Activated T-cell treated with anti-CD3 and anti-CD28 coated beads, Interleukin-2, amount 50 U/mL, for 4 hours (primary cell): ENCODE data around the gene PIEZO2. TPM values are rescaled to one million over a fixed set of nuclear protein-coding genes. Genes with fewer than 3 reads are reported as not detected.

Experiments
- ATAC-seq, 2 donors: fragments of 200-7000 bp; cut with Tn5 transposase; one replicate each; pipeline ENCODE4 v1.10.0; 2021
- DNase-seq: peaks from one replicate; pipeline ENCODE4 v3.0.0-alpha.2; 2020
- H3K27me3 Mint-ChIP-seq: one replicate; pipeline ENCODE4 v1.8.0; 2021; ENCODE audit warnings: low read depth, mixed read lengths
- H3K36me3 Mint-ChIP-seq: one replicate; pipeline ENCODE4 v1.8.0; 2022; ENCODE audit warnings: mixed read lengths; ENCODE audit not compliant: insufficient read depth
- H3K4me1 Mint-ChIP-seq: one replicate; pipeline ENCODE4 v1.8.0; 2021; ENCODE audit warnings: low read depth, mixed read lengths
- H3K4me3 Mint-ChIP-seq: one replicate; pipeline ENCODE4 v1.8.0; 2021; ENCODE audit warnings: mild to moderate bottlenecking, moderate library complexity, mixed read lengths
- H3K9me3 Mint-ChIP-seq: one replicate; pipeline ENCODE4 v1.8.0; 2021; ENCODE audit warnings: mixed read lengths
- total RNA-seq, 3 donors: library from RNA; stranded (reverse); gene quantifications; one replicate each; pipeline ENCODE4 v1.2.1, GENCODE V29; 2021

PIEZO2 gene
- total RNA-seq, 3 donors from 2014 or later = 0.05 to 0.35 (median 0.18) TPM

- no peaks in the 10 kb centered on the region for H3K36me3 Mint-ChIP-seq
- H3K9me3 Mint-ChIP-seq = no peaks in the 10 kb centered on the region
- no peak for DNase-seq
- H3K4me1 Mint-ChIP-seq = no peaks in the 10 kb centered on the region
- no peak for ATAC-seq
- no peak overlapping the region for H3K4me3 Mint-ChIP-seq
- H3K27me3 Mint-ChIP-seq = peaks cover 2% of the 10 kb centered on the region
Observed at GRCh38 chr18:10814336-10814735, 335.0 kb downstream of the PIEZO2 start.

GRCh38 chr18:10805587-10806118, 343.7 kb downstream of the PIEZO2 start:
- ATAC-seq (no peak), DNase-seq (no peak)
- Mint-ChIP-seq H3K4me1 (no peaks in the 10 kb centered on the region), H3K9me3 (no peaks in the 10 kb centered on the region), H3K4me3 (no peak overlapping the region), H3K36me3 (no peaks in the 10 kb centered on the region), H3K27me3 (no peaks in the 10 kb centered on the region)

DNA sequence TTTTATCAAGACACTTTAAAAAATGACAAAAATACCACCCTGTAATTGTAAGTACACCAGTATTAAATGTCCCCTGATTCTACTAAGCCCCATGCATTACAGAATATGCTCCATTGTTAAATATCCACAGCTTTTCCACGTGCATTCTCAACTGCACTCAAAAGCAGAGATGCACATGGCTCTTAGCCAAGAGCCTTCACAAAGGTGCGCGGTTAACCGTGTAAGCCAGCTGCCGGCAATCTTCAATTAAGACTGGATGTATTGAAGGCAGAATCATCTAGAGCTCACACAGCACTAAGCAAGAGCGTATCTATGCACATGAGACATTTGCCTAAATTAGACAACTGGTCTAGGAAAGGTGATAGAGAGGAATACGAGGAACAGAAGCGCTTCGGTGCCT, 345.2 kb downstream of the PIEZO2 start:
- Mint-ChIP-seq H3K4me3 (no peak overlapping the region), H3K36me3 (no peaks in the 10 kb centered on the region), H3K9me3 (no peaks in the 10 kb centered on the region), H3K27me3 (no peaks in the 10 kb centered on the region), H3K4me1 (no peaks in the 10 kb centered on the region)
- DNase-seq (no peak), ATAC-seq (no peak)

DNA sequence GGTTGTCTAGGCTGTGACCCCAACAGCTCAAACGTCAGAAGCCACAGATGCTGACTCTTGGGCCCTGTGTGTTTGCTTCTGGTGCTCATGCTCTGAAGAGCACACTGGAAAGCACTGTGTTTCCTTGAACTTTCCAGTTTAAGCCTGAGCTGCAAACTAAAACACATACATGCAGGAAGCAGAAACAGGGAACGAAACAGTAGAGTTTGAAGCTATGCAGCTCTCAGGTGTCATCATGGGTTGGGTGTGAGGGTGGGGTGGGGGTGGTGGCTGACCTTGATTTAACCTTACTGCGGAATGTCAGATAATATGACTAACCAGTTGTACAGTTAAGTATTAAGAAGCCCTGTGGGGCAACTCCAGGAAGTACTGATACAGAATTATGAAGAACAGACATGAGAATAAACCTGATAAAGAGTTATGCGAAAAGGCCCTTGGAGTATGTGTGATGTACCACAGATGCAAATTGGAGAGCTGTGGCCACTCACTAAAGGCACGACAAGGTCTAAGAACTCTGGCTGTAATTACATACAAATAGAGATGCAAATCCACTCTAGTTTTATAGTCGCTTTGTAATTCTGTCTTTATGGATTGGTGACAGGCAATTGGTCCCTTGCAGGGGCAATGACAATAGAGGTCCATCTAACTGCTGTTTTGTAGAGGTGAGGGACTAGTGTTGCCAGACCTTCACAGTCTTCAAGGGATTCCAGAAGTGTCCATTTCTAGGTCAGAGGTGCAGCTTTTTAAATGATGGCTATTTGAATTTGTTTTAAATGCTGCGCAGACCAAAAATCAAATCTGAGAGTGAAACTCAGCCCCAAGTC, 350.4 kb downstream of the PIEZO2 start:
- Mint-ChIP-seq H3K9me3 (no peaks in the 10 kb centered on the region), H3K36me3 (no peaks in the 10 kb centered on the region), H3K4me1 (no peaks in the 10 kb centered on the region), H3K27me3 (peaks cover 8% of the 10 kb centered on the region), H3K4me3 (no peak overlapping the region)
- no peak for DNase-seq
- ATAC-seq = no peak

GRCh38 chr18:10797896-10798295, 351.5 kb downstream of the PIEZO2 start:
- H3K9me3 Mint-ChIP-seq = no peaks in the 10 kb centered on the region
- H3K36me3 Mint-ChIP-seq = no peaks in the 10 kb centered on the region
- no peaks in the 10 kb centered on the region for H3K4me1 Mint-ChIP-seq
- DNase-seq (no peak), ATAC-seq (no peak)
- H3K4me3 Mint-ChIP-seq = no peak overlapping the region
- peaks cover 12% of the 10 kb centered on the region for H3K27me3 Mint-ChIP-seq

DNA sequence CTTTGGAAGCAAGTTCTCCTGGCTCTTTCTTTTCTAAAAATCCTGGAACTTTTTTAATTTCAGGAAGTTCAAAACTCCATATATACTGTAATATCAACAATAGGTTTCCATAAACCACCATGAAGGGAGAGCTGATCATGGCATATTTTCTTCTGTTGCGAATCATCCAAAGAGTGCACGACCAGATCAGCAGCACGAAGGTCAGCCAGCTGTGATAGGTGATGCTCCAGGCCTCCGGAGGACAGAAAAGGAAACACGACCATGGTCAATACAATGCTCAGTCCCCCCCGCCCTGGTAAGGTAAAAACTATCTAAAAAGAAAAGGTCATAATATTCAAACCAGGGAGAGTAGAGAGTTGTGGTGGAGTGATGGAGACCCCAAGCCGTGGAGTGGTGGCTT, 354.6 kb downstream of the PIEZO2 start:
- no peak for DNase-seq
- ATAC-seq = no peak
- Mint-ChIP-seq H3K27me3 (peaks cover 15% of the 10 kb centered on the region), H3K36me3 (no peaks in the 10 kb centered on the region), H3K4me1 (no peaks in the 10 kb centered on the region), H3K4me3 (no peak overlapping the region), H3K9me3 (no peaks in the 10 kb centered on the region)

GRCh38 chr18:10793730-10794370, 355.5 kb downstream of the PIEZO2 start:
- no peak overlapping the region for H3K4me3 Mint-ChIP-seq
- no peak for ATAC-seq
- H3K27me3 Mint-ChIP-seq = peaks cover 15% of the 10 kb centered on the region
- H3K36me3 Mint-ChIP-seq = no peaks in the 10 kb centered on the region
- no peaks in the 10 kb centered on the region for H3K9me3 Mint-ChIP-seq
- no peak for DNase-seq
- no peaks in the 10 kb centered on the region for H3K4me1 Mint-ChIP-seq

- Mint-ChIP-seq H3K27me3 (peaks cover 15% of the 10 kb centered on the region), H3K36me3 (no peaks in the 10 kb centered on the region), H3K4me3 (no peak overlapping the region), H3K9me3 (no peaks in the 10 kb centered on the region), H3K4me1 (no peaks in the 10 kb centered on the region)
- no peak for ATAC-seq
- DNase-seq = no peak
Observed at GRCh38 chr18:10792181-10792580, 357.2 kb downstream of the PIEZO2 start.

DNA sequence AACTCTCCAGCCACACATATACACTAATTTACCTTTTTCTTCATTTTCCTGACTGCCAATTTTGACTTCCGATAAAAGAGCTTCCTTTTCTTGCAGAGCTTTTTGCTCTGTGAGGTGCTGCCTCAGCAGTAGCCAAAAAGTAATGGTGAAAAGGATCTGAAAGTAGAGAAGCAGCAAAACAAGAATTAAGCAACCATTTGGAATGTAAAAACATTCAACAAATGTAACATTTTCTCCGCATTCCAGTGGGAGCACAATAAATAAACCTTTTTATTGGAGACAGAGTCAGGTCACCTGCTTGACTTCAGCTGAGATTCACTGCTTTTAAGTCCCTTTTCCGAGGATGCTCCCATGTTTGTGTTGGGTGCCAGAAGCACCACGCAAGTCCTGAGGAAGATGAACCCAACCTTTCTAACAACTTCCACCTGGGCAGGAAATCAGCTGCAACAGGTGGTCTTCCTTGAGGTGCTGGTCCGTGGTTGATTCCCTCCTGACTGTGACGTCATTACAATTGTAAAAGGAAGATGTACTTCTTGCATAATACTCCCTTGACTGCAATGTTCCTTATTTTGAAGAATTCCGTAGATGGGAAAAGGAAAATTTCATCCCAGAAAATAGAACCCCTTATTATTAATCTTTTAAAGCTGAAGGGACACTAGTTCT, 358.1 kb downstream of the PIEZO2 start:
- peaks cover 14% of the 10 kb centered on the region for H3K27me3 Mint-ChIP-seq
- DNase-seq (no peak), ATAC-seq (no peak)
- H3K4me1 Mint-ChIP-seq = no peaks in the 10 kb centered on the region
- H3K4me3 Mint-ChIP-seq = no peak overlapping the region
- H3K9me3 Mint-ChIP-seq = no peaks in the 10 kb centered on the region
- H3K36me3 Mint-ChIP-seq = no peaks in the 10 kb centered on the region

DNA sequence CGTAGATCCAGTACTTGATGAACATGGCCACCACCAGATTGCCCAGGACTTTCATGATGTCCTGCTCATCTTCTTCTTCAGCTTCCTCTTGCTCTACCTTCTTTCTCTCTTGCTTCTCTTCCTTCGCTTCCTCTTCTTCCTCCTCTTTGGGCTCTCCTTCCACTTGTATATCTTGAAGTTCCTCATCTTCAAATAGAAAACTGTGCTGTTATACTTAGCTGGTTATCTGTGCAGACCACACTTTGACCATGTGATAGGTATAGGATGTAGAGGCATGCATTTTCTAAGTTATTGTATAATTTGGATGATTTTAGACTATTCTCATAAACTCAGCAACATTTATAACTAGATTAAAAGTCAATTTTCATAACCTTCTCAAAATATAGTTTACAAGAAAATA, 360.2 kb downstream of the PIEZO2 start:
- H3K4me3 Mint-ChIP-seq = no peak overlapping the region
- DNase-seq = no peak
- H3K27me3 Mint-ChIP-seq = peaks cover 21% of the 10 kb centered on the region

GRCh38 chr18:10787293-10787901, 362.0 kb downstream of the PIEZO2 start:
- DNase-seq (peak; percentile 69), ATAC-seq (peak; percentile 80 to 83)
- Mint-ChIP-seq H3K4me3 (no peak overlapping the region), H3K4me1 (no peaks in the 10 kb centered on the region), H3K36me3 (no peaks in the 10 kb centered on the region), H3K9me3 (no peaks in the 10 kb centered on the region), H3K27me3 (peaks cover 15% of the 10 kb centered on the region)

More for the DNA sequence above, 360.2 kb downstream of the PIEZO2 start:
- Mint-ChIP-seq H3K9me3 (no peaks in the 10 kb centered on the region), H3K4me1 (no peaks in the 10 kb centered on the region), H3K36me3 (no peaks in the 10 kb centered on the region)
- ATAC-seq = no peak

- no peaks in the 10 kb centered on the region for H3K9me3 Mint-ChIP-seq
- DNase-seq (no peak), ATAC-seq (no peak)
- H3K27me3 Mint-ChIP-seq = peaks cover 12% of the 10 kb centered on the region
- H3K4me3 Mint-ChIP-seq = no peak overlapping the region
- no peaks in the 10 kb centered on the region for H3K4me1 Mint-ChIP-seq
- H3K36me3 Mint-ChIP-seq = no peaks in the 10 kb centered on the region
Observed at GRCh38 chr18:10785798-10786197, 363.6 kb downstream of the PIEZO2 start.

GRCh38 chr18:10784596-10785202, 364.7 kb downstream of the PIEZO2 start:
- ATAC-seq (no peak), DNase-seq (no peak)
- H3K4me3 Mint-ChIP-seq = no peak overlapping the region
- peaks cover 17% of the 10 kb centered on the region for H3K27me3 Mint-ChIP-seq
- H3K4me1 Mint-ChIP-seq = no peaks in the 10 kb centered on the region
- no peaks in the 10 kb centered on the region for H3K36me3 Mint-ChIP-seq
- H3K9me3 Mint-ChIP-seq = no peaks in the 10 kb centered on the region

DNA sequence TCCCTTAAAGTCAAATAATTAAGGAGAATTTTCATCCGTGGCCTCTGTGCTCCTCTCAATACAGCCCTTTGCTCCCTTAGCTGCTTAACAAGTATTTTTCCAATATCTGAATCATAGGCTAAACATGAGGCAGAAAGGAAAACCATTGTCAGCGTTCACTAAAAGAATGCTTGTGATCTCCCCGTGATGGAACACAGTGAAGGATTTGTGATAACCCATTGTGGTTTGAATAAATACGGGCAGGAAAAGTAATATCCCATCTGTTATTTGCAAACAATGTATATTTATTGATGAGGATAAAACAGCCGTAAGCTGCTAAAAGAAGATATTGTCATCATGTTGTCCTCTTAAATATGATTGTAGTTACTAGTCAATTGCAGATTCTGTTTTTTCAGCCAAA, 365.4 kb downstream of the PIEZO2 start:
- H3K4me1 Mint-ChIP-seq = no peaks in the 10 kb centered on the region
- H3K9me3 Mint-ChIP-seq = no peaks in the 10 kb centered on the region
- ATAC-seq (no peak), DNase-seq (no peak)
- no peaks in the 10 kb centered on the region for H3K36me3 Mint-ChIP-seq
- no peak overlapping the region for H3K4me3 Mint-ChIP-seq
- H3K27me3 Mint-ChIP-seq = peaks cover 21% of the 10 kb centered on the region
